Osteoblast (primary cell): ENCODE results near the gene IFT122. TPM values are rescaled to one million over a fixed set of nuclear protein-coding genes. Genes with fewer than 3 reads are reported as not detected.

Source experiments
- DNase-seq: peaks from one replicate; pipeline ENCODE4 v3.0.0; 2011; ENCODE audit warnings: low spot score, mixed read lengths; ENCODE audit not compliant: insufficient read length; ENCODE audit errors: missing footprints
- H2AFZ ChIP-seq: 2 replicates; pipeline ENCODE4 v1.6.0; 2011; ENCODE audit warnings: mild to moderate bottlenecking, low read length
- H3K27ac ChIP-seq: 2 replicates; pipeline ENCODE4 v1.5.1; 2011; ENCODE audit warnings: mild to moderate bottlenecking, low read depth, low read length, moderate library complexity
- H3K27me3 ChIP-seq: 2 replicates; pipeline ENCODE4 v1.6.0; 2012; ENCODE audit warnings: mild to moderate bottlenecking, control low read depth, inconsistent platforms, low read length, moderate library complexity; ENCODE audit not compliant: insufficient read depth
- H3K36me3 ChIP-seq: 2 replicates; pipeline ENCODE4 v1.5.1; 2011; ENCODE audit warnings: mild to moderate bottlenecking, low read length, control low read depth, moderate library complexity; ENCODE audit not compliant: insufficient read depth
- H3K4me1 ChIP-seq: 2 replicates; pipeline ENCODE4 v1.5.1; 2011; ENCODE audit warnings: mild to moderate bottlenecking, low read length, control low read depth, moderate library complexity; ENCODE audit not compliant: insufficient read depth
- H3K4me2 ChIP-seq: 2 replicates; pipeline ENCODE4 v1.6.0; 2011; ENCODE audit warnings: mild to moderate bottlenecking, low read length; ENCODE audit not compliant: insufficient read depth
- H3K4me3 ChIP-seq: fragments of 200-600 bp; sonication (generic); 3 replicates; pipeline ENCODE4 v1.5.1; 2012; ENCODE audit warnings: mild to moderate bottlenecking, low read length, inconsistent platforms; ENCODE audit not compliant: insufficient read depth
- H3K79me2 ChIP-seq: 2 replicates; pipeline ENCODE4 v1.6.0; 2012; ENCODE audit warnings: mild to moderate bottlenecking, low read length, control low read depth, inconsistent platforms; ENCODE audit not compliant: insufficient read depth
- H3K9me3 ChIP-seq: 2 replicates; pipeline ENCODE4 v1.5.1; 2011; ENCODE audit warnings: low read depth, low read length, control low read depth
- H4K20me1 ChIP-seq: 2 replicates; pipeline ENCODE4 v1.6.0; 2012; ENCODE audit warnings: mild to moderate bottlenecking, low read length, control low read depth; ENCODE audit not compliant: insufficient read depth
- total RNA-seq: library from RNA; depleted of rRNA; stranded (reverse); fragments of >200 nt; gene quantifications from 2 replicates; pipeline ENCODE4 v1.2.3, GENCODE V29; 2012
- TF ChIP-seq, protein P1 (sequence below): IDR thresholded peaks from 2 replicates; pipeline ENCODE4 v1.5.1; 2011; ENCODE audit warnings: mild to moderate bottlenecking, low read depth, low read length, moderate library complexity; ENCODE audit errors: extremely low read depth

The IFT122 gene
- total RNA-seq, 1 donor = 30.4 TPM

- H3K4me2 ChIP-seq = no peak overlapping the region
- TF ChIP-seq, protein P1, sequence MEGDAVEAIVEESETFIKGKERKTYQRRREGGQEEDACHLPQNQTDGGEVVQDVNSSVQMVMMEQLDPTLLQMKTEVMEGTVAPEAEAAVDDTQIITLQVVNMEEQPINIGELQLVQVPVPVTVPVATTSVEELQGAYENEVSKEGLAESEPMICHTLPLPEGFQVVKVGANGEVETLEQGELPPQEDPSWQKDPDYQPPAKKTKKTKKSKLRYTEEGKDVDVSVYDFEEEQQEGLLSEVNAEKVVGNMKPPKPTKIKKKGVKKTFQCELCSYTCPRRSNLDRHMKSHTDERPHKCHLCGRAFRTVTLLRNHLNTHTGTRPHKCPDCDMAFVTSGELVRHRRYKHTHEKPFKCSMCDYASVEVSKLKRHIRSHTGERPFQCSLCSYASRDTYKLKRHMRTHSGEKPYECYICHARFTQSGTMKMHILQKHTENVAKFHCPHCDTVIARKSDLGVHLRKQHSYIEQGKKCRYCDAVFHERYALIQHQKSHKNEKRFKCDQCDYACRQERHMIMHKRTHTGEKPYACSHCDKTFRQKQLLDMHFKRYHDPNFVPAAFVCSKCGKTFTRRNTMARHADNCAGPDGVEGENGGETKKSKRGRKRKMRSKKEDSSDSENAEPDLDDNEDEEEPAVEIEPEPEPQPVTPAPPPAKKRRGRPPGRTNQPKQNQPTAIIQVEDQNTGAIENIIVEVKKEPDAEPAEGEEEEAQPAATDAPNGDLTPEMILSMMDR = no peak
- H3K27ac ChIP-seq = peak overlapping the region; percentile 15
- H2AFZ ChIP-seq = no peak overlapping the region
- peaks cover 11% of the 10 kb centered on the region for H3K4me1 ChIP-seq
- no peaks in the 10 kb centered on the region for H3K27me3 ChIP-seq
- no peaks in the 10 kb centered on the region for H3K79me2 ChIP-seq
- no peaks in the 10 kb centered on the region for H3K9me3 ChIP-seq
- peaks cover 26% of the 10 kb centered on the region for H3K36me3 ChIP-seq
- no peaks in the 10 kb centered on the region for H4K20me1 ChIP-seq
- H3K4me3 ChIP-seq = no peak overlapping the region
- DNase-seq = peak; percentile 66
These were observed 21.6 kb downstream of the IFT122 start for GRCh38 chr3:129461461-129462146.

- peaks cover 11% of the 10 kb centered on the region for H3K4me1 ChIP-seq
- TF ChIP-seq, protein P1 = no peak
- peaks cover 24% of the 10 kb centered on the region for H3K36me3 ChIP-seq
- no peak overlapping the region for H3K4me2 ChIP-seq
- H3K9me3 ChIP-seq = no peaks in the 10 kb centered on the region
- no peak overlapping the region for H3K27ac ChIP-seq
- H2AFZ ChIP-seq = no peak overlapping the region
- H3K27me3 ChIP-seq = no peaks in the 10 kb centered on the region
- H3K79me2 ChIP-seq = no peaks in the 10 kb centered on the region
- no peaks in the 10 kb centered on the region for H4K20me1 ChIP-seq
- no peak for DNase-seq
- H3K4me3 ChIP-seq = no peak overlapping the region
These were observed 22.4 kb downstream of the IFT122 start for GRCh38 chr3:129462361-129462968.

DNA sequence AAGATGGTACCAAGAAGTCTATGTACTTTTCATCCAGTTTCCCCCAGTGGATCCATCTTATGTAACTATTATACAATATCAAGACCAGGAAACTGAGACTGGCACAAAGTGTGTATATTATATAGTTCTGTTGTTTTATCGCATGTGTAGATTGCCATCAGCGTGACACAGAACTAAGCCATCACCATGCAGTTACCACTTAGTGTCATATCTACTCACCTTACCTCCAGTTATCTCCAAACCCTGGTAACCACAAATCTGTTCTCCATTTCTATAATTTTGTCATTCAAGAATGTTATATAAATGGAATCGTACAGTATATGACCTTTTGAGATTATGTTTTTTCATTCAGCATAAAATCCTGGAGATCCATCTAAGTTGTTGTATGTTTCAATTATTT lies 23.1 kb downstream of the IFT122 start:
- no peak overlapping the region for H3K4me2 ChIP-seq
- H3K9me3 ChIP-seq = no peaks in the 10 kb centered on the region
- peaks cover 11% of the 10 kb centered on the region for H3K4me1 ChIP-seq
- TF ChIP-seq, protein P1 = no peak
- no peak overlapping the region for H3K27ac ChIP-seq
- H3K4me3 ChIP-seq = no peak overlapping the region
- no peak for DNase-seq
- H2AFZ ChIP-seq = no peak overlapping the region
- H3K79me2 ChIP-seq = no peaks in the 10 kb centered on the region
- H3K27me3 ChIP-seq = no peaks in the 10 kb centered on the region
- peaks cover 22% of the 10 kb centered on the region for H3K36me3 ChIP-seq
- no peaks in the 10 kb centered on the region for H4K20me1 ChIP-seq

DNA sequence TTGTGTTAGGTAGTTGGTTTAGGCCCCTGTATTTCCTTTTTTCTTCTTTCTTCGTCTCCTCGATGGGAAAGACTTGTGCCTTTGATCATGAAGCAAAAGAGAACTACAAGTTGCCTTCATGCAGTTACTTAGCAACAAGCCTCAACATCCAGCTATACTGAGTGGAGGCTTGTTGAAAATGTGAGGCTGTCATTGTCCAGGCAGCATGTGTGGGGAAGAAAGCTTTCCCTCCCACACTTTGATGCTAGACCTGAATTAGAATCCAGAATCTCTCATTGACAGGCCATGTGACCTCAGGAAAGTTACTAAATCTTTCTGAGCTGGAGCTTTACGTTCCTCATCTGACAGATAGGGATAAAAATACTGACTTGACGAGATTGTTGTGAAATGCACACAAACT lies 23.7 kb downstream of the IFT122 start:
- Histone ChIP-seq H3K4me1 (peaks cover 11% of the 10 kb centered on the region), H3K9me3 (no peaks in the 10 kb centered on the region), H3K27ac (no peak overlapping the region), H2AFZ (no peak overlapping the region), H3K79me2 (no peaks in the 10 kb centered on the region), H3K27me3 (no peaks in the 10 kb centered on the region), H3K4me3 (no peak overlapping the region), H4K20me1 (no peaks in the 10 kb centered on the region), H3K36me3 (peaks cover 16% of the 10 kb centered on the region), H3K4me2 (no peak overlapping the region)
- DNase-seq = no peak
- TF ChIP-seq, protein P1 = no peak
